ENCODE results near the gene IFT43.

IFT43 gene

DNA sequence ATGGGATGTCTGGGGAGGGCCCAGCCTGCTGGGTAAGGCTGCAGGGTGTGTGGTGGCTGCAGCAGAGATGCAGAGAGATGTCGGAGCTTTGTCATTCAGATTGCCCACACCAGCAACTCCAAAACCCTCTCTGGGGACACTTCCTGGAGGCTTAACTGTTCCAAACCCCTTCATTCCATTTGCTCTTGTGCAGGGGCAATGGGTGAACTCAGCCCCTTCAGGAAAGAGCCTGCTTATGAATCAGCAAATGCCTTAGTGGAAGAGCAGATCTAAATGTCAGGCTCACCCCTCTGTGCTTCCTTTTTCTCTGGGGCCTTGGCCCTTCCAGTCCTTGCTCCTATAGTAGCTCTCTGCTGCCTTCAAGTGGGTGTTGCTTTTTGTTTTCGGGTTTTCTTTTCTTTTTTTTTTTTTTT is 129.5 kb downstream of the IFT43 start:
- DNase-seq: no peak

DNA sequence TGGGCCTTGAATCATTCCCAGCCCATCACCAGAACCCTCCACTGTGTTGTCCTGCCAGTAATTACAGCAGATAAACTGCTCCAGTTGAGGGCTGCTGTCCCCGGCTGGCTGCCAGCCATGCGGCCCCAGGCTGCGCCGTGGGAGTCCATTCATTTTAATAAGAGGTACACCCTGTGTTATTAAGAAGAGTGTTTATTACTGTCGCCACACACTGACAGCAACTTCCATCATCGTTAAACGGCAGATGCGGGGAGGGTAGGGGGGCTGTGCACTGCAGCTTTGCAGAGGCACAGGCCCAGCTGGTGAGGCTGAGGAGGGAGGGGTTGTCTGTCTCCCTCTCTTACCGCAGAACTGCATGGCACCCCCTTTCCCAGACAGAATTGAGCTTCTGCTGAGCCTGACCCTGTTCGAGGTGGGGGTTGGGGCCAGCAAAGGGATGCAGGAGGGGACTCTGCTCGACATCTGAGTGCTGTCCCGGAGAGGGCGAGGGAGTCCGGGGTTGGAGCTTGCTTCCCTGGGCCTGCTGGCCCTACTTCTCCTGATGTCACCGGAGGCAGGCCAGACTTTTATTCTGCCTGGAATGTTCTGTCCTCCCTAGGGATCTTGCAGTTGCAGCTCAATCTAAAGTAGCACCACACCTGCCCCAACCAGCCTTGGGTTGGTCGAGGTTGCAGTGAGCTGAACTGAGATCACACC is 132.4 kb downstream of the IFT43 start:
- no peak for DNase-seq

DNA sequence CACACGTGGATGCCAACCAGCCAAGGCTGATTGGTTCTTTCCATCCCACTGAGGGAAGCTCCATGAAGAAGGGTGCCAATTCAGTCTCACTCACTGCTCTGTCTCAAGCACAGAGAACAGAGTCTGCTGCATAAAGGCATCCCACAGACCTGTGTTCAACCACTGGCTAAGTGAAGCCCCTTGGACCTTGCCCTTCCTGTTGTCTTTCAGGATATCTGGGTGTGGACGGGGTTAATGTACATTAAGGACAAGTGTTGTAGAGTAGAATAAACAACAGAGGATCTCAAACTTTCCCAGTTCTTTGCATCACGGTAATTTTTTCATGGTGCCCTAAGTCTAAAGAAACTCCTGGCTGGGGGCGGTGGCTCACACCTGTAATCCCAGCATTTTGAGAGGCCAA is 133.0 kb downstream of the IFT43 start:
- no peak for DNase-seq

DNA sequence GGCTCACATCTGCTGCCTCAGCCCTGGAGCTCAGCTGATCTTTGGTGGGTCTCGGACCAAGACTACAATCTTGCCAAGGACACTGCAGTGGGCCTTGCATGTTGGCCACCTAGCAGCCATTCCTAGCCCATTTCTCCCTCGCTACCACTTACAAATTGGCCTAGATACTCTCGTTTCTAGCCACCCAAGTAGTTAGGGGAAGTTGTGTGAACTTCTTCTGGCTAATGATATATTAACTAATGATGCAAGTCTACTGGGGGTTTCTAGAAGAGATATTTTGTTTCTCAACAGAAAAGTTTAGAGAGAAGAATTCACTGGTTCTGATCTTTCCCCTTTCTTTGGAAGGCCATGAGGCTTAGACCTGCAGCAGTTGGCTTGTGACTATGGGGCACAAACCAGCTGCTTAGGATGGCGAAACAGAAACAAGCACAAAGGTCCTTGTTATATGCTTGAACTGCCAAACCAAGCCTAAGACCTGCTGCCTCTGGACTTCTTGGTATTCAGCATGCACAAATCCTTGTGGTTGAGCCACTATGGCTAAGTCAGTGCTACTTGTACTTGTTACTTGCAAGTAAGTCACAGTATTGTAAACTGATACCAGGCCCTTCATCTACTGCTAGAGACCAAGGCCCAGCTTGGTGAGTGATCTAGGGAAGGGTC is 135.7 kb downstream of the IFT43 start:
- DNase-seq: no peak

DNA sequence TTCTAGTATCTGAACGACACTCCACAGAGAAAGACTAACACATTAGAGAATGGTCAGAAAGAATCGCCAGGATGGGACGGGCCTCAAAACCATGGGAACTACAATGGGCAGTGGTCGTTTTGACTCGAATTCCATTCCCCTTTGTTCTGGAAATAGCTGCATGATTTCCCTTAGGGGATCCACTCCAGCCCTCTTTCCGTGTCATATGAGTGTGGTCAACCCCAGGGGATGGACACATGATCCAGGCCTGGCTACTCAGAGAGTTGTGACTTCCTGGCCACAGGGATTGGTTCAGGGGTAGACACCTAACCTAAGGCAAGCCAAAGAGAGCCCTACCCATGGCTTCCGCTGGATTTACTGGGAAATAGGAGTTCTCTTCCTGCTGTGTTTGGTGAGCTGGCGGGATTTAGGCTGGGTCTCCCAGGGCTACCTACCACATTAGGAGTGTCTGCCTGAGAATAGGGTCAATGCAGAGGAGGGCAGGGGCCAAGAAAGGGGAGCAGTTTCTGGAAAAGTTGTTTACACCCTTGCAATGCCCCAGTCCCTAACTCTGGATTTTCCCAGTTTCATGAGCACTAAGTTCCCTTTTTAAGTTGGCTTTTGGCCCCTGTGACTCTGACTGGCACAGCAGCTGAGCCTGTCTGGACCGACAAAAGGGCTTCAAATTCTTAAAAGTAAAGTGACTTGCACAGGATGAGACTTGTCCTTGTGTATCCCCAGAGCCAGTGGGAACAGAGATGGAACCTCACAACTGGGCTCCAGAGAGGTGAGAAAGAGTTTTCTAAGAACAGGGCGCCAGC is 138.1 kb downstream of the IFT43 start:
- no peak for DNase-seq

DNA sequence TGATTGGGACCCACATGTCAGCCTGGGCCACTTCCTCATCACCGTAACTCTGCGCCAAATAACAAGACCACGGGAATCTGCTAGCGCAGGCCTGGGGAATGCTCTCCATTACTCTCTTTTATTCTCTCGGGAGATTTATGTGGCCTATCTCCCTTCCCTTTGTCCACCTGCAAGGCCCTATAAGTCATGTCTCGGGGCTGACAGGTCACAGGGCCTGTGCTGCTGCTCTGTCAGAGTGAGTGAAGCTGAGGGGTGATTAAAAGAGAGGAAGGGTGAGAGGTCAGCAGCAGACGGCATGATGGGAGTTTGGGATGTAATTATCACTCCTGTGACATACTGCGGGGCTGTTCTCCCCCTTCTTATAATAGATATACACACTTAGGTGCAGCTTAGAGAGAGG is 139.9 kb downstream of the IFT43 start:
- DNase-seq: no peak

DNA sequence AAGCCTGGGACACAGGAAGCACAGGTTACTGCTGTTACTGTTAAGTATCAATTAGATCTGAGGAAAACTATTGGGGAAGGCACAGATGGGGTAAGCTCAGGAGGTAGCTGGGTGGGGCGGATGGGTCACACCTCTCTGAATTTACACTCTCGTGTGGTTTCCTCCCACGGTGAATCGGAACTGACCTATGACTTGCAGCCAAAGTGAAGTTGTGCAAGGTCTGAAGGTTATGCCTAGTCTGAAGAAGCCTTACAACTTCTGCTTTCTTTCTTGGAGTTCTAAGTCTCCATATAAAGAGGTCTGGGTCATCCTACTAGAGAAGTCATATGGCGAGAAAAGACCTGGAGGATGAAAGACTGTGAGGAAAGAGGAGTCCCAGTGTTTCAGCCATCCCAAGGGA is 140.5 kb downstream of the IFT43 start:
- no peak for DNase-seq

DNA sequence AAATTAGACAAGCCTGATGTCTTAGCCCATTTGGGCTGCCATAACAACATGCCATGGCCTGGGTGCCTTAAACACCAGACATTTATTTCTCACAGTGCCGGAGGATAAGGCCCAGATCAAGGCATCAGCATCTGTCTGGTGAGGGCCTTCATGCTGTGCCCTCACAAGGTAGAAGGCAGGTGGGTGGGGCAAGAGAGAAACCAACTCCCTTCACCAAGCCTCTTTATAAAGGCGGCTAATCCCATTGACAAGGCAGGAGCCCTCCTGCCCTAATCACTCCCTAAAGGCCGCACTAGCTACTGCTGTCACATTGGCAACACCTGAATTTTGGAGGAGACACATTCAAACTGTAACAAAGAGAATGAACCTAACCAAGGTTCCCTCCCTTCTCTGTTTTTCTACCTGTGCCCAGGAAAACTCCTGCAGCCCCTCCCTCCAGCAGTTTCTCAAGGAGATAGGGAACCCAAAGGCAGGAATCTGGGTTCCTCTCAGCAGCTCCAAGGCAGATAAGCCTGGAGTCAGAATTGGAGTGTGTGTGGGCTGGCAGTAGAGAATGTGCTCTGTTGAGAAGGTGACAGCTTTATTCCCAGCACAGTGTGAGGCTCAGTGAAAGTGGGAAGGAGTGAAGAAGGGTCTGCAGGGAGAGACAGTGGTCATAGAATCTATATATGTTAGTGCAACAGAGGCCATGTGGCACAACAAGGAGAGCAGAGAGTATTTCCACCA is 144.5 kb downstream of the IFT43 start:
- no peak for DNase-seq

DNA sequence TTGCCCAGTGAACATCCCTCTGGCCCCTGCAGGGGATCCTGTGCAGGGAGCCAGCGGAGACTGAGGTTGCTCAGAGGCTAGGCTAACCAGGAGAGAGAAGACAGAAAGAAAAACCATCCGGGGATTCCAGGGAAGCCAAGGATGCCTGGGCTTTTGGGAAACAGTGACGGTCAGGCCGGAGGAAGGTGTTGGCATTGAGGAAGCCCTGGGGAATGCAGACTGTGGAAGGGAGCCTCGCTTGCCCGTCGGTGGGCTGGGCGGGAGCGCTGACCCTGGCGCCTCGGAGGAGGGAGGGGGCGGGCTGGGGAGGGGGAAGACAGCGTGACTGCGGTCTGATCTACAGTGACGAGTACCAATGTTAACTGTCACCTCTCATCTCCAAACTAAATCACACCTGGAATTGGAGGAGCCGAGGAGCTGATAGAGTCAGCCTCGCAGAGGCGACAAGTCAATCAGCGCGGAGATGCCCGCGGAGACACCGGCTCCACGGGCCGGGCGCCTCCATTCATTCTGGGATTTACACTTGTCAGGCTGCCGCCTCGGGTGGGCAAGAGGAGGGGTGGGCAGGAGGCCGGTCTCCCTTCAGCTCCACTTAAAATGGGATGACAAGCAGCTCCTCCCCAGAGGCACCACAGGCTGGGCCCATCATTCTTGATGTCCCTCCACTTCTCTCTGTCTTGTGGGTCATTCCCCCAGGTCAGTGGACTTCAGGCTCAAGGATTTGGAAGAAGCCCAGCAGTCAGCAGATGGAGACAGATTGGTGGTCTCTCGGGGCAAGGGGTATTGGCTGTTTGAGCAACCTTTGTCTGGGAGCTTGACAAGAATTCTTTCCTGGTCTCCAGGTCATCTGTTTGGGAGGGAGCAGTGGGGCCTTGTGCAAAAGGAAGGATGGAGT is 145.8 kb downstream of the IFT43 start:
- no peak for DNase-seq

DNA sequence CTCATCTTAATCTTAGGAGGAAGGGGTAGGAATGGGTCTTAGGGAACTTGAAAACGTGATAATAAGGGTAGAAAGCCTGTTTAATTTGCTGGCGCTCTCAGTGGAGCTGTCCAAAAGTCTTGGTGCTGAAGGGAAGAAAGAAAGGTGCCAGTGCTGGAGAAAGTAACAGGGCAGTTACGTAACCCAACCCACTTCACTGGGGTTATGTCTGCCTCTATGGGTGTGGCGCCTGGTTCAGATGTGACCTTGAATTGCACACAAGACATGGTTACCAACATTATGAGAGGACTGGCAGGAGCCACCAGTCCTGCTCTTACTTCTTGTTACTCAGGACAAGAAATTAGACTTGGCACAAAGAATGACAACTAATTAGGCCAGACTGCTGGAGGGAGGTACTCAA is 147.5 kb downstream of the IFT43 start:
- no peak for DNase-seq

Measured in CD4-positive, alpha-beta T cell treated with Interleukin-4 for 4 hours (primary cell).